Lung (tissue), 12 donors: ENCODE data around the gene ZFP90. TPM values are rescaled to one million over a fixed set of nuclear protein-coding genes. Genes with fewer than 3 reads are reported as not detected.

Source experiments
- ATAC-seq: fragments of 200-7000 bp; cut with Tn5 transposase; one replicate; pipeline ENCODE4 v1.9.1; 2020; ENCODE audit warnings: moderate number of reproducible peaks; ENCODE audit not compliant: insufficient read depth, low FRiP score
- DNase-seq, 3 donors: peaks; one replicate each; pipeline ENCODE4 v3.0.0-alpha.2; 2013 to 2017
- H3K27ac ChIP-seq, 2 donors: one replicate each; pipeline ENCODE4 v1.5.1; 2013; ENCODE audit warnings: mild to moderate bottlenecking in 2 of 2, moderate library complexity in 2 of 2, control low read depth in 1 of 2, inconsistent platforms in 1 of 2, low read depth in 1 of 2, low read length in 1 of 2
- H3K27me3 ChIP-seq, 3 donors: one replicate each; pipeline ENCODE4 v1.5.1; 2013; ENCODE audit warnings: low read length in 2 of 3; ENCODE audit not compliant: control insufficient read depth in 3 of 3, insufficient read depth in 3 of 3
- H3K36me3 ChIP-seq, 4 donors: one replicate each; pipeline ENCODE4 v1.5.1; 2013; ENCODE audit warnings: low read length in 4 of 4, mild to moderate bottlenecking in 1 of 4, moderate library complexity in 1 of 4; ENCODE audit not compliant: control insufficient read depth in 4 of 4, insufficient read depth in 4 of 4
- H3K4me1 ChIP-seq, 5 donors: one replicate each; pipeline ENCODE4 v1.5.1; 2013; ENCODE audit warnings: low read length in 5 of 5, mild to moderate bottlenecking in 2 of 5, moderate library complexity in 1 of 5; ENCODE audit not compliant: control insufficient read depth in 5 of 5, insufficient read depth in 5 of 5
- H3K4me3 ChIP-seq: one replicate; pipeline ENCODE4 v1.5.1; 2013; ENCODE audit warnings: mild to moderate bottlenecking, control low read depth, moderate library complexity
- H3K9ac ChIP-seq, 2 donors: one replicate each; pipeline ENCODE4 v1.5.1; 2013; ENCODE audit warnings: low read length in 2 of 2, control low read depth in 1 of 2; ENCODE audit not compliant: insufficient read depth in 1 of 2
- H3K9me3 ChIP-seq, 4 donors: one replicate each; pipeline ENCODE4 v1.5.1; 2013; ENCODE audit warnings: low read length in 3 of 4, mild to moderate bottlenecking in 1 of 4, moderate library complexity in 1 of 4; ENCODE audit not compliant: control insufficient read depth in 4 of 4, insufficient read depth in 3 of 4
- CTCF ChIP-seq: IDR thresholded peaks from 2 replicates; pipeline ENCODE4 v1.5.1; 2012; ENCODE audit warnings: mild to moderate bottlenecking; ENCODE audit errors: control extremely low read depth, extremely low read depth
- WGBS, 2 donors: extraction: QIAGEN DNeasy Blood & Tissue Kit; methylation state at CpG; one replicate each; pipeline ENCODE4 v1.1.7; 2013; 5-methylcytosine and 5-hydroxymethylcytosine counted together
- polyA plus RNA-seq, 2 donors: library from polyadenylated mRNA; stranded (reverse); fragments of 200-250 nt; gene quantifications; one replicate each; pipeline ENCODE4 v1.2.1, GENCODE V29; 2013
- total RNA-seq, 2 donors: library from RNA; depleted of rRNA in 1 of 2; stranded (reverse); fragments of >200 nt in 1 of 2; gene quantifications; one replicate each; pipeline ENCODE4 v1.2.1, GENCODE V29; 2014 to 2021
- donor health status: control.
- donor health status: control.
- donor health status: Bipolar disorder and iron deficiency.
- donor health status: healthy.
- donor health status: DM: yes; HTN: yes; CAD: no.

ZFP90 gene
- total and polyA plus RNA-seq, 4 donors: 5.9 to 39.6 (median 12.6) TPM

DNA sequence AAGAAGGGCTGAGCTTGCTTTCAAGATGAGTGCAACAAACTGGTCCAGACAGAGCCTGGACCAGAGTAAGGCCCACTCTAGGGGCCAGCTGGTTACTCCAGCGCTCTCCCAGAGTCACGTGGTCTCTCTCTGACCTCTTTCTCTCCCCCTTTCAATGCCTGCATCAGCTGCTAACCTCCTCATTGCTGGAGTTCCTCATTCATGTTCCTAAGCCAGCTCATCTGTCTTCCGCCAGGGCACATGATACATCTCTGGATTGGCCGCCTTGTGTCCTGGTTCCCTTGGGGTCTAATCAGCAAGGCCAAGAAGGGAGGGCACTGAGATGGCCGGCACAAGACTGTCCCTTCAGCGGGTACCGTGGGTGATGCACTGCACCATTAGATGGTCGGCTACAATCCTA is 26.9 kb upstream of the ZFP90 start:
- no peak for TF ChIP-seq CTCF
- H3K36me3 ChIP-seq: no peaks in the 10 kb centered on the region
- 53 to 55% methylated on average over 8 of the region's 8 CpGs for WGBS, 2 donors
- H3K27me3 ChIP-seq: no peaks in the 10 kb centered on the region
- H3K9me3 ChIP-seq: no peaks in the 10 kb centered on the region
- no peak overlapping the region for H3K4me3 ChIP-seq
- H3K4me1 ChIP-seq: peaks cover 0 to 5% (median 0%) of the 10 kb centered on the region in 5 donors
- no peak overlapping the region for H3K27ac ChIP-seq
- H3K9ac ChIP-seq: no peak overlapping the region
- DNase-seq (no peak), ATAC-seq (no peak)

DNA sequence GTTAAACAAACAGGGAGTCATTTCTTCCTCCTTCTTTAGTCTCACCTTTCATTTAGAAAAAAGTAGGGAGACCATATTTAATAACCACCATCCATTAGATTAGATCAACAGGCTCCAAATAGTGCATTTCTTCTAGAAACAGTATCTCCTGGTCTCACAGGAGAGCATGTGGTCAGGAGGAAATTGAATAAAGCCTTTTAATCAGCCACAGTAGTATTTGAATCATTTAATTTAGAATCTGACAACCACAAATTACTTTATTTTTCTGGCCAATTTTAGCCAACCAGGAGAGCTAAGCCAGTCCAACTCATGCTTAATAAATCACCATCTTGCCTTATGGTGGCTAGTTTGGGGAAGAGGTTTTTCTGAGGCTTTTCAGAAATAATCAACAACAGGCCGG is 26.3 kb upstream of the ZFP90 start:
- 95 to 96% methylated on average over 1 of the region's 1 CpG for WGBS, 2 donors
- H3K27ac ChIP-seq: no peak overlapping the region
- H3K9me3 ChIP-seq: no peaks in the 10 kb centered on the region
- TF ChIP-seq CTCF: no peak
- DNase-seq (no peak), ATAC-seq (no peak)
- H3K4me1 ChIP-seq: peaks cover 0 to 5% (median 0%) of the 10 kb centered on the region in 5 donors
- H3K4me3 ChIP-seq: no peak overlapping the region
- H3K27me3 ChIP-seq: no peaks in the 10 kb centered on the region
- H3K9ac ChIP-seq: no peak overlapping the region
- no peaks in the 10 kb centered on the region for H3K36me3 ChIP-seq

DNA sequence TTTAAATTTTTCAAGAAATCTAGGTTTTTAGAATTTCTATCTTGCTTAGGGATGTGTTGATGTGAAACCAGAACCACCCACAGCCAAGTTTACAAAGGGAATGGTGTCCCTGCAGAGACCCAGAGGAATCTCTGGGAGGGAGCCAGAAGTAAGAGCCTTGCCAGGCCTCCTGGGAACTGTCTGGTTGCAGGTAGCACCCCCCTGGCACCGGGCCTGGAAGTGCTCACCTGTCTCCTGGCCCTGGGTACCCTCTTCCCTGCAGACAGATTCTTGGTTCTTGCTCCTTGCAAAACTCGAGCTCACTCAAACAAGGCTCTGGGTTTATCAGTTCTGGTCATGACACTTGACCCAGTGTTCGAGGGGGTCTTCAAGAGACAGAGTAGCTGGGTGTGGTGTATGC is 24.6 kb upstream of the ZFP90 start:
- TF ChIP-seq CTCF: no peak
- Histone ChIP-seq H3K27me3 (no peaks in the 10 kb centered on the region), H3K9ac (no peak overlapping the region), H3K36me3 (no peaks in the 10 kb centered on the region), H3K27ac (no peak overlapping the region), H3K9me3 (no peaks in the 10 kb centered on the region), H3K4me3 (no peak overlapping the region), H3K4me1 (peaks cover 0 to 5% (median 0%) of the 10 kb centered on the region in 5 donors)
- DNase-seq: no peak
- WGBS, 2 donors: 63 to 82% methylated on average over 3 of the region's 3 CpGs
- no peak for ATAC-seq

- no peaks in the 10 kb centered on the region for H3K9me3 ChIP-seq
- WGBS, 2 donors: 51 to 68% methylated on average over 7 of the region's 7 CpGs
- no peak overlapping the region for H3K27ac ChIP-seq
- no peak overlapping the region for H3K9ac ChIP-seq
- DNase-seq (no peak), ATAC-seq (no peak)
- H3K4me3 ChIP-seq: no peak overlapping the region
- no peaks in the 10 kb centered on the region for H3K27me3 ChIP-seq
- H3K4me1 ChIP-seq: peaks cover 0 to 2% (median 0%) of the 10 kb centered on the region in 5 donors
- no peak for TF ChIP-seq CTCF
- H3K36me3 ChIP-seq: no peaks in the 10 kb centered on the region
Measured at GRCh38 chr16:68517606-68518166, 21.4 kb upstream of the ZFP90 start.
